ENCODE data around the gene KCNJ12.
"Not testable (repeated sequence)": the region's sequence is repeated elsewhere in the genome, so short reads cannot be mapped to it uniquely, and the experiment has no call there.

The KCNJ12 gene

GRCh38 chr17:21413570-21414279, 37.6 kb downstream of the KCNJ12 start:
- H3K36me3 ChIP-seq (ENCODE audit: control insufficient read depth in 2 of 2, insufficient read depth in 1 of 2, low read length in 2 of 2); CTCF ChIA-PET; H3K9me3 ChIP-seq (ENCODE audit: control insufficient read depth, insufficient read depth, low read depth, low read length); POLR2A ChIA-PET; H3K27ac ChIP-seq (ENCODE audit: extremely low read depth, low read depth, low read length); H3K4me1 ChIP-seq (ENCODE audit: control insufficient read depth, insufficient read depth, low read length); H3K4me3 ChIP-seq (ENCODE audit: low read depth, low read length): not testable (repeated sequence)
- TF ChIP-seq ZFHX2 (tag by site-specific recombination; conservative IDR thresholded peaks at IDR 0.05) = peak; percentile 56; the same call in 1 of the 2 replicates
- peak; percentile 63; the same call in 1 of the 2 replicates for TF ChIP-seq EGR2 (tag by site-specific recombination; IDR thresholded peaks at IDR 0.05; ENCODE audit: low read depth)

DNA sequence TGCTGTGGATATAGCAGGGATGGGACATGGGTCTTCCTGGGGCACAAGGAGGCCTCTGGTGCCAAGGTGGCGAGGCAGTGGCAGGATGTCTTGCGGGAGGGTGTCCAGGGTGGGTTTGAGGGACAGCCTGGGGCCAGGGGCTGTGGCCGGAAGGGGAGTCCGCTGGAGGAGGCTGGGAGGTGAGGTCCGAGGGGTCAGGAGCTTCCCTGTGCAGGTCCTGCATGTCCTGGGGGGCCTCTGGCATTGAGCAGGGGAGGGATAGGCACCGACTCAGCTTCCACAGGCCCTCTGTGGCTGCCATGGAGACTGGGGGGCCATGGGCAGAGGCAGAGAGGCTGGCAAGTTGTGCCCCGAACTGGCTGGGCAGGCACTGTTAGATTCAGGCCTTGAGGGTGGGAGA, 38.5 kb downstream of the KCNJ12 start:
- CTCF ChIA-PET, POLR2A ChIA-PET: not testable (repeated sequence)

GRCh38 chr17:21415166-21415990, 39.2 kb downstream of the KCNJ12 start:
- H3K4me3 ChIP-seq (ENCODE audit: low read depth, low read length); CTCF ChIA-PET; H3K4me1 ChIP-seq (ENCODE audit: control insufficient read depth, insufficient read depth, low read length); H3K27ac ChIP-seq (ENCODE audit: extremely low read depth, low read depth, low read length); H3K36me3 ChIP-seq (ENCODE audit: control insufficient read depth in 2 of 2, insufficient read depth in 1 of 2, low read length in 2 of 2); POLR2A ChIA-PET; H3K9me3 ChIP-seq (ENCODE audit: control insufficient read depth, insufficient read depth, low read depth, low read length): not testable (repeated sequence)

More for the DNA sequence above, 38.5 kb downstream of the KCNJ12 start:
- not testable (repeated sequence) for H3K36me3 ChIP-seq (ENCODE audit: control insufficient read depth in 2 of 2, insufficient read depth in 1 of 2, low read length in 2 of 2); H3K9me3 ChIP-seq (ENCODE audit: control insufficient read depth, insufficient read depth, low read depth, low read length); H3K27ac ChIP-seq (ENCODE audit: extremely low read depth, low read depth, low read length); H3K4me3 ChIP-seq (ENCODE audit: low read depth, low read length); H3K4me1 ChIP-seq (ENCODE audit: control insufficient read depth, insufficient read depth, low read length)

- H3K36me3 ChIP-seq (ENCODE audit: control insufficient read depth in 2 of 2, insufficient read depth in 1 of 2, low read length in 2 of 2); H3K27ac ChIP-seq (ENCODE audit: extremely low read depth, low read depth, low read length); H3K4me1 ChIP-seq (ENCODE audit: control insufficient read depth, insufficient read depth, low read length); POLR2A ChIA-PET; H3K4me3 ChIP-seq (ENCODE audit: low read depth, low read length); H3K9me3 ChIP-seq (ENCODE audit: control insufficient read depth, insufficient read depth, low read depth, low read length): not testable (repeated sequence)
- CTCF ChIA-PET = interaction anchor here (0.9 kb wide), 1 partner anchor 95 kb away, joined by 3 read pairs; no protein-coding TSS in a partner anchor
Observed at GRCh38 chr17:21416471-21416981, 40.4 kb downstream of the KCNJ12 start.

GRCh38 chr17:21417349-21417748, 41.2 kb downstream of the KCNJ12 start:
- H3K4me1 ChIP-seq (ENCODE audit: control insufficient read depth, insufficient read depth, low read length); H3K9me3 ChIP-seq (ENCODE audit: control insufficient read depth, insufficient read depth, low read depth, low read length); H3K27ac ChIP-seq (ENCODE audit: extremely low read depth, low read depth, low read length); POLR2A ChIA-PET; H3K4me3 ChIP-seq (ENCODE audit: low read depth, low read length); H3K36me3 ChIP-seq (ENCODE audit: control insufficient read depth in 2 of 2, insufficient read depth in 1 of 2, low read length in 2 of 2): not testable (repeated sequence)
- CTCF ChIA-PET = interaction anchor here (0.9 to 1.3 kb wide), 2 partner anchors 95 to 96 kb away, joined by 3 to 4 read pairs; no protein-coding TSS in a partner anchor

GRCh38 chr17:21417921-21418320, 41.8 kb downstream of the KCNJ12 start:
- H3K4me3 ChIP-seq (ENCODE audit: low read depth, low read length) = no peak overlapping the region
- no peaks in the 10 kb centered on the region for H3K4me1 ChIP-seq (ENCODE audit: control insufficient read depth, insufficient read depth, low read length)
- H3K36me3 ChIP-seq (ENCODE audit: control insufficient read depth in 2 of 2, insufficient read depth in 1 of 2, low read length in 2 of 2) = no peaks in the 10 kb centered on the region
- no peaks in the 10 kb centered on the region for H3K9me3 ChIP-seq (ENCODE audit: control insufficient read depth, insufficient read depth, low read depth, low read length)
- no peak overlapping the region for H3K27ac ChIP-seq (ENCODE audit: extremely low read depth, low read depth, low read length)
- CTCF ChIA-PET = interaction anchor here (1.3 kb wide), 1 partner anchor 95 kb away, joined by 4 read pairs; no protein-coding TSS in a partner anchor
- TF ChIP-seq ZNF585B (tag by site-specific recombination; IDR thresholded peaks at IDR 0.05) = no peak
- TF ChIP-seq ZNF416 (tag by site-specific recombination; IDR thresholded peaks at IDR 0.05) = no peak
- no peak for TF ChIP-seq ZNF768 (tag by site-specific recombination; IDR thresholded peaks at IDR 0.05)
- POLR2A ChIA-PET = interaction anchor here (0.9 kb wide), 1 partner anchor 131 kb away, joined by 3 read pairs; no protein-coding TSS in a partner anchor
